Measurements from ENCODE around the gene ITGA8.

GRCh38 chr10:15737656-15738055, 17.9 kb upstream of the ITGA8 start:
- TF ChIP-seq CTCF (IDR thresholded peaks at IDR 0.05) (no peak), POLR2A (IDR thresholded peaks at IDR 0.05) (no peak)
